Activated CD8-positive, alpha-beta memory T cell treated with anti-CD3 and anti-CD28 coated beads, Interleukin-2, amount 10 ng/mL, durations not matched to agents 7 days and 5 days (primary cell): ENCODE data around the gene ARHGAP10. TPM values are rescaled to one million over a fixed set of nuclear protein-coding genes. Genes with fewer than 3 reads are reported as not detected.
A peak's percentile ranks its signal among the peaks of the same experiment; 100 is the strongest.

Experiments used
- ATAC-seq: fragments of 150-1000 bp; cut with Tn5 transposase; one replicate; pipeline ENCODE4 v1.10.0; 2021; ENCODE audit warnings: moderate library complexity
- CTCF ChIA-PET: fragments of 350-600 bp; sonication (Branson Sonifier 250); formaldehyde crosslinking; loops from one replicate; lab custom pipeline; 2021; ENCODE audit warnings: antibody characterized with exemption; lab: Charles Lee
- DNase-seq: peaks from one replicate; pipeline ENCODE4 v3.0.0-alpha.2; 2020
- H3K27ac Mint-ChIP-seq: one replicate; pipeline ENCODE4 v1.8.0; 2021; ENCODE audit warnings: mild to moderate bottlenecking, mixed read lengths
- H3K27me3 Mint-ChIP-seq: one replicate; pipeline ENCODE4 v1.8.0; 2021; ENCODE audit warnings: mixed read lengths
- H3K36me3 Mint-ChIP-seq: one replicate; pipeline ENCODE4 v1.8.0; 2021; ENCODE audit warnings: mild to moderate bottlenecking, mixed read lengths
- H3K4me1 Mint-ChIP-seq: one replicate; pipeline ENCODE4 v1.8.0; 2021; ENCODE audit warnings: mixed read lengths
- H3K4me3 Mint-ChIP-seq: one replicate; pipeline ENCODE4 v1.8.0; 2021; ENCODE audit warnings: mild to moderate bottlenecking, moderate library complexity, mixed read lengths
- H3K9me3 Mint-ChIP-seq: one replicate; pipeline ENCODE4 v1.8.0; 2022; ENCODE audit warnings: low read depth, mixed read lengths
- total RNA-seq, 2 experiments: library from RNA; stranded (reverse); gene quantifications; one replicate each; pipeline ENCODE4 v1.2.3, GENCODE V29; 2021

The ARHGAP10 gene
- total RNA-seq, 2 experiments from 2014 or later: 12.1 to 18.8 TPM

DNA sequence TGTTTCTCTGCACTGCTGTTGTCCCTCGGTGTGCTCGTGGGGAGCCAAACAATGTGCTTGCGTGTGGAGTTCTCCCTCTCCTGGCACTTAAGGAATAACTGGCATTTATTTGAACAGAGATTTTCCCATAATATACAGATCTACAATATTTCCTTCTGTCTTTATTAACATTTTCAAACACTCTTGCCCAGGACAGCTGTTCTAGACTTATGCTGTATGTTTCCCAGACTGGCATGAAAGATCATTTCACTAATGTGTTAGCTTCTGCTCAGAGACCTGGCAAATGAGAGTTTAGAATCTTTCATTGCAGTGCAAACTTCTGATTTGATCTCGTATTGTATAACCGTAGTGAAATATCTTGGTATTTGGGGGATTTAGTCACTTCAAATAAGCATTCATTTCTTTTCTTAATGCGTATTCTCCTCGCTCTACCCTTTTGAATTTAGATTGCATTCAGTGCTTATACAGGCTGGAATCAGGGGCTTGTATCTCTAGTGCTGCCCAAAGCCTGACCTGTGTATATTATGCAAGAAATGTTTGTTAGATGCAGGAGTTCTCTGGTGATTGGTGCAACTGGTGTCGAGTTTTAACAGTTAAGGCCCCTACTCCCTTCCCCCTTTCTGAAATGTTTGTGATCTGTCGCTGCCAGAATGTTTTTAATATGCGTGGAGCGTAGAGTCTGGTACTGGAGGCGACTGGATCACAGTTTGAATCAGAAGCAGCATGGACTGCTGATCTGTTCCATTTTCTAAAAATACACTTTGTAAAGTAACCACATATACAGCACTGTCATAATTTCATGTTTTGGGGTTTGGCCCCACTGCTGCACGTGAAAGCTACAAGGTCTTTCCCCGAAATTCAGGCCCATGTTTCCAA lies 326.3 kb downstream of the ARHGAP10 start:
- ATAC-seq (no peak), DNase-seq (no peak)
- CTCF ChIA-PET: no interaction called here
- no peaks in the 10 kb centered on the region for H3K27me3 Mint-ChIP-seq
- H3K4me1 Mint-ChIP-seq: peaks cover 80% of the 10 kb centered on the region
- H3K4me3 Mint-ChIP-seq: no peak overlapping the region
- H3K36me3 Mint-ChIP-seq: peaks cover 4% of the 10 kb centered on the region
- no peaks in the 10 kb centered on the region for H3K9me3 Mint-ChIP-seq
- H3K27ac Mint-ChIP-seq: no peak overlapping the region

DNA sequence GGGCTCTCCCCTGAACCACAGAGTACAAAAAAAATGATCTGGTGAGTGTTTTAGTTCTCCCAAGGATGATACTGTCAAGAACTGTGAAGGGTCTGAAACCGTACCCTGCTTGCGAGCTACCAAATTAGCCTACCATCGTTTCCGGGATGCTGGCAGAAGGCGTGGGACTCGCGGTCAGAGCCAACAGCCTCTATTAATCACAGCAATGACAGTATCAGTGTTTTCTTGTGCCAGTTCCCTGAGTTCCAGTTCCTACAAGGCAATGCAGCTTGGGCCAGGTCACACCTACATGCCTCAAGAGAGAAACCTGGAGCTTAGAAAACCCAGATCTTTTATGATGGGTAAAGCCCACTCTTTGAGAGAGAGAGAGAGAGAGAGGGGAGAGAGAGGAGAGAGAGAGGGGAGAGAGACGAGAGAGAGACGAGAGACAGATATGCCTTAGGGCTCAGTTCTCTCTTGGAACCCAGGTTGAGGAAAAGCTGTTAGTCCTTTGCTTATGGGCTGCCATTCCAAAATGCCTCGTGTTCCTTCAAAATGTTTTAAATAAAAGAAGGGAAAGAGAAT lies 327.8 kb downstream of the ARHGAP10 start:
- ATAC-seq: no peak
- no peaks in the 10 kb centered on the region for H3K27me3 Mint-ChIP-seq

DNA sequence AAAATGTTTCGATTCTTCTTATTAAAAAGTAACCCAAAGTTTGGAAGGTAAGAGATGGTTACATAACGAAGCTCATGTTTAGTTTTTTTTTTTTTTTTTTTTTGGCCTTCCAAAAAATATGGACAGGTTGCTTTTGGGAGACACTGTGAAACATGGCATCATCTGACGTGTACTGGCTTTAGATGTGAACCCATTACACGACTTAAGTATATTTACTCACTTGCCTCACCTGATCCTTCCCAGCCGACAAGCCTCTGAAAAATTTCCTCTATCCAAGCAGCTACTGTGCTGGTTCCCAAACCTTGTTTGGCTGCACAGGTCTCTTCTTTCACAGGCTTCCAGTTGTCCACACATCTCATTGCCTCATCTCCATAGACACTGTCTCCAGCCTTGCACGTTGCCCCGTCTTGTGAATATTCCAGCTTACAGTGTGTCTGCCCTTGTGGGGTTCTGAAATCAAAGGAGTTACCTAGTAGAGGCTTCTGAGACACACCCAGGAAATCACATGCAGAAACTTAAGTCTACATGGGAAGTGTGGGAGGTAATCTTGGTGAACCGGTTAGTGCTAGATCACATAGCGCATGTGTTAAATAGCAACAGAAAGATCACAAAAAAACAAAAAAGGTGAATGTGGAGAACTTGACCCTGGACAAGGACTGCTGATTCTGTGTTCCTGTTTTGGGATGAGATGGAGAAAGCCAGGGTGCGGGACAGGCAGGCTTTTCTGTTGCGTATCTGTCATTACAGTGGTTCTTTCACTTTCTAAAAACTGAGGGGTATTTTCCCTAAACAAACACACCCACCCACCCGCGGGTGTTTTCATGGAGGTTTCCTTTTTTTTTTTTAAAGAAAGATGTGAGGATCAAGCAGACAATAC lies 328.6 kb downstream of the ARHGAP10 start:
- no peak for DNase-seq
- CTCF ChIA-PET: interaction anchor here (0.6 to 1.4 kb wide), 2 partner anchors 193 to 967 kb away, joined by 3 to 4 read pairs; no protein-coding TSS in a partner anchor
- Mint-ChIP-seq H3K27me3 (no peaks in the 10 kb centered on the region), H3K4me1 (peaks cover 58% of the 10 kb centered on the region), H3K27ac (peak overlapping the region; percentile 88), H3K9me3 (no peaks in the 10 kb centered on the region), H3K36me3 (peaks cover 4% of the 10 kb centered on the region), H3K4me3 (peak overlapping the region; percentile 72)
- ATAC-seq: peak; percentile 52

More for the DNA sequence above, 327.8 kb downstream of the ARHGAP10 start:
- no peak for DNase-seq
- no peaks in the 10 kb centered on the region for H3K9me3 Mint-ChIP-seq
- no peak overlapping the region for H3K27ac Mint-ChIP-seq
- H3K4me3 Mint-ChIP-seq: peak overlapping the region; percentile 29
- CTCF ChIA-PET: interaction anchor here (0.6 to 1.4 kb wide), 2 partner anchors 193 to 968 kb away, joined by 3 to 4 read pairs; no protein-coding TSS in a partner anchor
- H3K4me1 Mint-ChIP-seq: peaks cover 66% of the 10 kb centered on the region
- H3K36me3 Mint-ChIP-seq: peaks cover 4% of the 10 kb centered on the region

DNA sequence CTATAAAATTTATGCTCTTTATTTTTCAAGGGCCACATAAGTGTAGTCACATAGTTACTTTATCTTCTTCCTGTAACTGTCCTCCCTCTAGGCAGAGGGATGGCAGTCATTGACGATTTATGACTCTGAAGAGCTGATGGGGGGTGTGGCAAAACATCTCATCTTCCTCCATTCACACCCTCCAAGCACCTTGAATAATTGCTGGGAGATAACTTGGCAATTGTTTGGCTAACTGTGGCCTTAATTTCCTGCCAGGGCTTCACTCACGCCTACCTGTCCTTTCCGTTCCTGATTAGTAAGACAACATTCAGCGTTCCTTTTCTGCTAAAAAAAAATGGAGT lies 329.2 kb downstream of the ARHGAP10 start:
- CTCF ChIA-PET: no interaction called here
- peaks cover 52% of the 10 kb centered on the region for H3K4me1 Mint-ChIP-seq
- DNase-seq (no peak), ATAC-seq (peak; percentile 13)
- peak overlapping the region; percentile 88 for H3K27ac Mint-ChIP-seq
- H3K27me3 Mint-ChIP-seq: no peaks in the 10 kb centered on the region
- H3K4me3 Mint-ChIP-seq: peak overlapping the region; percentile 72
- H3K9me3 Mint-ChIP-seq: no peaks in the 10 kb centered on the region
- peaks cover 4% of the 10 kb centered on the region for H3K36me3 Mint-ChIP-seq

DNA sequence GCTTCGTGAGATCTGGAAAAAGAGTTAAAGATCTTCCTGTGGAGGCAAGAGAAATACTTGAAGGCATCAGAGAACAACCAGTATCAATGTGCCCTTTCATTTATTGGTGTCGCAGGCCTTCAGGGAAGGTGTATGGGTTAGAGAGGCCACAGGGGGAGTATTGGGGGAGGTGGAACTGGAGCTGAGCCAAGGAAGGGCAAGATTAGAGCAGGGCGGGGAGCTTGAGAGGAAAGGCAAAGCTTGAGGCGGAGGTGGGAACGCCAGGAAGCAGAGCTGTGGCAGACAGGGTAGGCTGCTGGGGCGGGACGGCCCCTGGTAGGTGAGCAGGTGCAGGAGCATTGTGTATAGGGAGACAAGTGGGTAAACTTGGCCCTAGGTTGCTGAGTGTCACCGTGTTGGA lies 329.9 kb downstream of the ARHGAP10 start:
- CTCF ChIA-PET: no interaction called here
- Mint-ChIP-seq H3K4me1 (peaks cover 46% of the 10 kb centered on the region), H3K4me3 (no peak overlapping the region), H3K27ac (no peak overlapping the region), H3K27me3 (no peaks in the 10 kb centered on the region), H3K36me3 (peaks cover 4% of the 10 kb centered on the region), H3K9me3 (no peaks in the 10 kb centered on the region)
- no peak for DNase-seq
- ATAC-seq: no peak

DNA sequence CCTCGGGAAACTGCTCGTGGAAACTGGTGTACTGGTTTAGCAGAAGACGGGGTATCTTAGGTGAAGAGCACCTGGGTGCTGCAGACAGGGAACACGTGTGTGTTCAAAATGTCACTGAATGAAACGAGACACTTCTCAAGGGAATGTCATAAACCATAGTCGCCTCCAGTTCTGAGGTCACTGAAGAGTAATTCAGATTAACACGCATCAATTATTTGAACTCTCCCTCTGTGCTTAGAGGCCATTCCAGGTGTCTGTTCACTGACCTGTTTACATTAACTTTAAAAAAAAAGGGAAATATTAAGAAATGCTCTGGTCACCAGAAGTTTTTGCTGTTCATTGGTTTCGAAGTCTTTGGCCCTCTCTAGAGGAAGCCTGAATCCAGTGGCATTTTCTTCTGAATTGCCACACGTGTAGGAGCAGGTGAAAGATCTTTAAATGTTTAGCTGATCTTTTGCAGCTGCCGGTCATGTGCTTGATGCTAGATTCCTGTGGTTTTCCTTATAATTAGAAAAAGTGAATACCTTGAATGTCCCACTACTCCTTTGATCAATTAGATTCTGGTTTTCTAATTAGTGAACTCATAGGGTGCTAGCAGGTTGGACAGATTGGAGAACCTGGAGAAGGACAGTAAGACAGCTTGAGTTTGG lies 330.5 kb downstream of the ARHGAP10 start:
- no peak for ATAC-seq
- Mint-ChIP-seq H3K4me3 (no peak overlapping the region), H3K4me1 (peaks cover 40% of the 10 kb centered on the region), H3K27ac (no peak overlapping the region), H3K9me3 (no peaks in the 10 kb centered on the region), H3K27me3 (no peaks in the 10 kb centered on the region), H3K36me3 (peaks cover 4% of the 10 kb centered on the region)
- CTCF ChIA-PET: no interaction called here
- no peak for DNase-seq

DNA sequence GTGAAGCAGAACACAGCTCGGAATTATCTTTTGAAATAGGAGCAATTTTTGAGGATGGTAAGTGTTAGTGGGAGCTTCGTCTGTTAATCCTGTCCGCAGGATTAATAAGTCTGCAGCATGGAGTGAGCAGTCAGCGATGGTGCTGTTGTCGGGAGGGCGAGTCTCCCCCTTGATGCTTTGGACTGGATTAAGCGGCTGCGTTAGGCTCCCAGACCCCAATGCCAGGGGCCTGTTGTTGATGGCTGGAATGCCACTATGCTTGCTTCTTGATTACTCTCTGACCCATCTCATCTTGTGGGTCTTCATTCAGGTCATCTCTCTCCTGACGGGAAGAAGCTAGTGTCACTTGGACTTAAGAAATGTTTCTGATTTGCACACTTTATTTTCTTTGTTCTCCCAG lies 332.6 kb downstream of the ARHGAP10 start:
- Mint-ChIP-seq H3K27ac (no peak overlapping the region), H3K36me3 (peaks cover 4% of the 10 kb centered on the region), H3K9me3 (no peaks in the 10 kb centered on the region), H3K4me3 (no peak overlapping the region), H3K4me1 (peaks cover 20% of the 10 kb centered on the region), H3K27me3 (no peaks in the 10 kb centered on the region)
- CTCF ChIA-PET: no interaction called here
- no peak for ATAC-seq
- DNase-seq: no peak

DNA sequence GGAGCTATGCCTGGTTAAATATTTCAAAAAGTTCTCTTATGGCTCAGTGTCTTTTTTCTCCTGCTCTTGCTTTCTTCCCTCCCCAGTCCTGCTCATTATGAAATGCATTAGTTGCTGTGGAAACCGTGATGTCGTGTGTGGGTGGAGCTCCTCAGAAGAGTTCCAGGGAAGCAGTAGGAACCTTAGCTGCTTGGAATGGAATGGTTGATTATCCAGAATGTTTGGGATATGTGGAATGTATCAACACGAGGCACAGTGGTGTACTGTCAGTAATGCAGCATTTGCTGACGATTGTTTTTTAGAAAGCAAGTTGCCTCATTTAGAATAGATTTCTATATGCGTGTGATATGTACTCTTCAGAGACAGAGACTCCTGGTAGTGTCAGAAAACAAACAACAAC lies 333.2 kb downstream of the ARHGAP10 start:
- H3K9me3 Mint-ChIP-seq: no peaks in the 10 kb centered on the region
- CTCF ChIA-PET: no interaction called here

DNA sequence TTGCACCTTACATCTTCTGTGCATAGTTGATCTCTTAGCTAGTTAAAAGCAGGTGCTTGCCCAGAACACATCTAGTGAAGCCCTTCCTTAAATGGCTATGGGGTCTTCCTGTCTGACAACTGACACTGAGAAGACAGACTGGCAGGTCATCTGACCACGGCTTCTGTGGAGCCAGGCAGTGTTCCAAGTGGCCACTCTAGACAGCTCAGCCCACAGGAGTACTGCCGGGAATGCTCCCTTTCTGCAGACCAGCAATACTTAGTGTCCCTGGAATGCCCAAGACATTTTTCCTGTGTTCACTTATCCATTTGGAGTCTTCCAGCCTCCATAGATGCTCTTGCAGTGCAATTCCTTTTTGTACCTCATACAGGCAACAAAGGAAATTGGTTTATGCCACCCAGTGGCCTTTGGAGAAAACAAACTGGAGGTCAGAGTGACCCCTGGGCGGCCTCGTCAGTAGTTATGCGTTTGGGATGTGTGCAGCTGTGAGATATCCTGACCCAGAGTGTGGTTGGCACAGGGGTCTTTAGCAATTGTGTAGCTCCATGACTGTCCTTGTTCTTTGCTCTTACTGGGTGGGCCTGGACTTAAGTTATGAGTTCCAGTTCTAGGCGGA lies 335.5 kb downstream of the ARHGAP10 start:
- ATAC-seq: no peak

More for the DNA sequence above, 333.2 kb downstream of the ARHGAP10 start:
- no peak for ATAC-seq
- Mint-ChIP-seq H3K27ac (no peak overlapping the region), H3K4me1 (peaks cover 16% of the 10 kb centered on the region), H3K27me3 (no peaks in the 10 kb centered on the region), H3K4me3 (no peak overlapping the region), H3K36me3 (peaks cover 3% of the 10 kb centered on the region)
- DNase-seq: no peak

DNA sequence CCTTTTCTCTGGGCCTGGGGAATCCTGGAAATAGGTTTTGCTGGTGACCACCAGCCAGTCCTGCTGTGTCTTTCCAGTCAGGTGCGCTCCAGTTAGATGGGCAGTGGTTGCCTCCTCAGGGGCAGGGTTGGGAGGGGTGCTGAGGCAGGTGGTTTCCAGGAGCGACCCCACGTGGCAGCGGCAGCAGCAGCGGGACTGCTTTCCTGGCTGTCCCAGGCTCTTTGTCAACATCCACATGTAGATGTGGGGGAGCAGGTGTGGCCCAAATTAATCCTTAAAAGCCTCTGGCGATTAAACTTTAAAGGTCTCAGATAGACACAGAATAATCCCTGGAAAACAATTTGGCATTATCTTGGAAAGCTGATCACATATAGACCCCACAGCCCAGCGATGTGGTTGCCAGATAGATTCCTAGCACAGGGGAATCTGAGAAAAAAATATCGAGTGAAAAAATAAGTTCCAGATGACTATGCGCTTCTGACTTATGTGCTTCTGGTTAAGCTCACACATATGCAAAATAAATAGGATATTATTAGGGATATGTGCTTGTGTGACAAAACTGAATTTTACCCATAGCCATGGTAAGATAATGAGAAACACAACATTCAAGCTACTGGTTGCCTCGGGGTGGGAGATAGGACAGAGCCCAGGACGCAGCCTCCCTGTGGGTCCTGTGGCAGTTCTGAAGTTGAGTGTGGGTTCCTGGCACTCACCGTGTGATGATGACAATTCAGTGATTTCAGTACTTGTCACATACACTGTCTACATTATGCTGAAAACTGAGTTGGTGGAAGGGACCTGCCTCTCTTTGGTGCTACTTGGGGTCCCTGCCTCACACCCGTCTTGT lies 336.4 kb downstream of the ARHGAP10 start:
- CTCF ChIA-PET: no interaction called here
- ATAC-seq (no peak), DNase-seq (no peak)
- Mint-ChIP-seq H3K27me3 (no peaks in the 10 kb centered on the region), H3K9me3 (peaks cover under 1% of the 10 kb centered on the region), H3K27ac (no peak overlapping the region), H3K4me1 (no peaks in the 10 kb centered on the region), H3K36me3 (peaks cover 11% of the 10 kb centered on the region), H3K4me3 (no peak overlapping the region)

More for the DNA sequence above, 335.5 kb downstream of the ARHGAP10 start:
- H3K4me3 Mint-ChIP-seq: no peak overlapping the region
- no peaks in the 10 kb centered on the region for H3K4me1 Mint-ChIP-seq
- no peaks in the 10 kb centered on the region for H3K9me3 Mint-ChIP-seq
- CTCF ChIA-PET: interaction anchor here (0.9 kb wide), 1 partner anchor 13 kb away, joined by 3 read pairs; no protein-coding TSS in a partner anchor
- H3K27ac Mint-ChIP-seq: no peak overlapping the region
- H3K36me3 Mint-ChIP-seq: peaks cover 3% of the 10 kb centered on the region
- DNase-seq: no peak
- H3K27me3 Mint-ChIP-seq: no peaks in the 10 kb centered on the region

DNA sequence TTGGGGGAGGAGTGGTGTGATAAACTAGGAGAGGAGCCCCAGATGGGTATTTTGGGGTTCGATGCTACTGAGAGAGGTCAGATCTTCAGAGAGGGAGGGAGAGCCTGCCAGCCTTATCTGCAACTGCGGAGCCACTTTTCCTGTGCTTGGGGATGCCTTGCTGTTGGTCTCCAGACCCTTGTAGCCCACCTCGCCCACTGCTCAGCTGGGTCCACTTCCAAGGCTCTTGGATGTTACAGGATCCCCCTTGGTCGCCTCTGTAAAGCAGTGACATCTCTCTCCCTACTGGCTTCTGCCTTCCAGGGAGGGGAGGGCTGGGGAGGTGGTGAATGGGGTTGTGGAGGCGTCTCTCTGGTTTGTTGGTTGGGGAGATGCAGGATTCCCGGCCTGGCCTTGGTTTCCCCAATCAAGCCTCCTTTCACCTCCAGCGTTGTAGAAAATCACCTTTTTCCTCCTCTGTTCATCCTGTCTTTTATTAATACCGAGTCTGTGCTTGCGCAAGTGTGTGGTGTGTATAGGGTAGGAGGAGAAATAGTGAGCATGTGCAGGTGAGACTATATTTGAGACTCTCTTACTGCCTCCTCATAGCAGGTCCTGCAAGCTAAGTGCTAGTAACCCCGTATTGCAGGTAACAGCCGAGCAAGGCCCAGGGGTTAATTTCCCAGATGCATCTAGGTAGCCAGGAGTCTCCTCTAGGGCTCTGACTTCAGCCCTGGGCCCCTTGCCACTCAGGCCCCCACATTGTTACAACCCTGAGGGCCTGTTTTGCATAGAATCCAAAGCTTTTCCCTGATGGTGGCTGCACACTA lies 337.4 kb downstream of the ARHGAP10 start:
- H3K4me1 Mint-ChIP-seq: no peaks in the 10 kb centered on the region
- no peaks in the 10 kb centered on the region for H3K27me3 Mint-ChIP-seq
- no peak overlapping the region for H3K27ac Mint-ChIP-seq
- DNase-seq (no peak), ATAC-seq (no peak)
- H3K4me3 Mint-ChIP-seq: no peak overlapping the region
- H3K36me3 Mint-ChIP-seq: peaks cover 18% of the 10 kb centered on the region
- peaks cover 5% of the 10 kb centered on the region for H3K9me3 Mint-ChIP-seq
- CTCF ChIA-PET: no interaction called here
